Osteocyte (in vitro differentiated cells): ENCODE data around the gene HOXD10. TPM values are rescaled to one million over a fixed set of nuclear protein-coding genes. Genes with fewer than 3 reads are reported as not detected.

ENCODE experiments used
- DNase-seq: peaks from one replicate; pipeline ENCODE4 v3.0.0; 2021; ENCODE audit warnings: mixed read lengths; ENCODE audit not compliant: unreplicated experiment; ENCODE audit errors: extremely low spot score
- H3K27ac Mint-ChIP-seq: one replicate; pipeline ENCODE4 v1.8.0; 2021; ENCODE audit warnings: mild to moderate bottlenecking, mixed read lengths; ENCODE audit not compliant: unreplicated experiment
- H3K27me3 Mint-ChIP-seq: one replicate; pipeline ENCODE4 v1.8.0; 2021; ENCODE audit warnings: mixed read lengths; ENCODE audit not compliant: unreplicated experiment
- H3K36me3 Mint-ChIP-seq: one replicate; pipeline ENCODE4 v1.8.0; 2021; ENCODE audit warnings: mixed read lengths; ENCODE audit not compliant: unreplicated experiment
- H3K4me1 Mint-ChIP-seq: one replicate; pipeline ENCODE4 v1.8.0; 2021; ENCODE audit warnings: mixed read lengths; ENCODE audit not compliant: unreplicated experiment
- H3K4me3 Mint-ChIP-seq: one replicate; pipeline ENCODE4 v1.8.0; 2021; ENCODE audit warnings: mild to moderate bottlenecking, moderate library complexity, mixed read lengths; ENCODE audit not compliant: unreplicated experiment
- H3K9me3 Mint-ChIP-seq: one replicate; pipeline ENCODE4 v1.8.0; 2021; ENCODE audit warnings: mixed read lengths; ENCODE audit not compliant: unreplicated experiment
- total RNA-seq: library from RNA; stranded (reverse); gene quantifications from 2 replicates; pipeline ENCODE4 v1.2.1, GENCODE V29; 2021
- TF ChIP-seq, protein P1 (sequence below): fragments of 200-600 bp; sonication (generic); IDR thresholded peaks from 2 replicates; pipeline ENCODE4 v1.5.0; 2021; ENCODE audit warnings: antibody characterized with exemption, mild to moderate bottlenecking, moderate library complexity

Gene HOXD10
- total RNA-seq, 1 donor from 2014 or later: not detected

DNA sequence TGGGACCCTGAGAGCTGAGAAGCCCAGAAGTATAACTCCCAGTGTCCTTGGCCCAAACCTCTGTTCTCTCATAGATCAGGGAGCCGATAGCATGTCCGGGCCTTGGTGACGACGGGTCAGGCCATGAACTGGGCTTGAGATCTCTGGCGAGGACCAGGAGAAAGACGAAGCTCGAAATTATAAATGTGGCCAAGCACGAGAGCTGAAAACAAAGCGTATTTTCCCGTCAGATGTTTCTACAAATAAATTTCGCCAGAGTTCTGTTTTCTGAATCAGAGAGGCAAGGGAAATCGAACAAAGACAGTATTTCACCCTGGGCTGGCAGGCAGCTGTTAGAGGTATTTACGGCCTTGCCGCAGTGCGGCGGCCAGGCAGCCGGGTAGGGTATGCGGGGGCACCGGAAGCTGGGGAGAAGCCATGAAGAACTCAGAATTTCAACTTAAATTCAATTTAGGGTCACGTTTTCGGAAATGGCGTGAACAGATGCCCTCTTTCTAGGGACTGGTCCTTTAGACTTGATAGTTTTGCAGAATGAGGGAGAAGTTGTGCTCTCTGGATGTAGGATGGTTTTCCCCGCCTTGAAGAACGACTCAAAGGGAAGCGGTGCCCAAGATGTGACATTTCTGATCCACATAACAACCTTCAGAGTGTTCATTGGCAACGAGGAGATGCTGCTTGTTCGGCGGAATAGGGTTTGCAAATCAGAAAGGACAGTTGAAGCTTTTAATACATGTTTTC is 22.5 kb downstream of the HOXD10 start:
- peaks cover 4% of the 10 kb centered on the region for H3K9me3 Mint-ChIP-seq
- H3K4me3 Mint-ChIP-seq: no peak overlapping the region
- H3K36me3 Mint-ChIP-seq: peaks cover 5% of the 10 kb centered on the region
- peaks cover 11% of the 10 kb centered on the region for H3K4me1 Mint-ChIP-seq
- TF ChIP-seq, protein P1, sequence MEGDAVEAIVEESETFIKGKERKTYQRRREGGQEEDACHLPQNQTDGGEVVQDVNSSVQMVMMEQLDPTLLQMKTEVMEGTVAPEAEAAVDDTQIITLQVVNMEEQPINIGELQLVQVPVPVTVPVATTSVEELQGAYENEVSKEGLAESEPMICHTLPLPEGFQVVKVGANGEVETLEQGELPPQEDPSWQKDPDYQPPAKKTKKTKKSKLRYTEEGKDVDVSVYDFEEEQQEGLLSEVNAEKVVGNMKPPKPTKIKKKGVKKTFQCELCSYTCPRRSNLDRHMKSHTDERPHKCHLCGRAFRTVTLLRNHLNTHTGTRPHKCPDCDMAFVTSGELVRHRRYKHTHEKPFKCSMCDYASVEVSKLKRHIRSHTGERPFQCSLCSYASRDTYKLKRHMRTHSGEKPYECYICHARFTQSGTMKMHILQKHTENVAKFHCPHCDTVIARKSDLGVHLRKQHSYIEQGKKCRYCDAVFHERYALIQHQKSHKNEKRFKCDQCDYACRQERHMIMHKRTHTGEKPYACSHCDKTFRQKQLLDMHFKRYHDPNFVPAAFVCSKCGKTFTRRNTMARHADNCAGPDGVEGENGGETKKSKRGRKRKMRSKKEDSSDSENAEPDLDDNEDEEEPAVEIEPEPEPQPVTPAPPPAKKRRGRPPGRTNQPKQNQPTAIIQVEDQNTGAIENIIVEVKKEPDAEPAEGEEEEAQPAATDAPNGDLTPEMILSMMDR: no peak
- peaks cover 86% of the 10 kb centered on the region for H3K27me3 Mint-ChIP-seq
- H3K27ac Mint-ChIP-seq: no peak overlapping the region
- DNase-seq: no peak

DNA sequence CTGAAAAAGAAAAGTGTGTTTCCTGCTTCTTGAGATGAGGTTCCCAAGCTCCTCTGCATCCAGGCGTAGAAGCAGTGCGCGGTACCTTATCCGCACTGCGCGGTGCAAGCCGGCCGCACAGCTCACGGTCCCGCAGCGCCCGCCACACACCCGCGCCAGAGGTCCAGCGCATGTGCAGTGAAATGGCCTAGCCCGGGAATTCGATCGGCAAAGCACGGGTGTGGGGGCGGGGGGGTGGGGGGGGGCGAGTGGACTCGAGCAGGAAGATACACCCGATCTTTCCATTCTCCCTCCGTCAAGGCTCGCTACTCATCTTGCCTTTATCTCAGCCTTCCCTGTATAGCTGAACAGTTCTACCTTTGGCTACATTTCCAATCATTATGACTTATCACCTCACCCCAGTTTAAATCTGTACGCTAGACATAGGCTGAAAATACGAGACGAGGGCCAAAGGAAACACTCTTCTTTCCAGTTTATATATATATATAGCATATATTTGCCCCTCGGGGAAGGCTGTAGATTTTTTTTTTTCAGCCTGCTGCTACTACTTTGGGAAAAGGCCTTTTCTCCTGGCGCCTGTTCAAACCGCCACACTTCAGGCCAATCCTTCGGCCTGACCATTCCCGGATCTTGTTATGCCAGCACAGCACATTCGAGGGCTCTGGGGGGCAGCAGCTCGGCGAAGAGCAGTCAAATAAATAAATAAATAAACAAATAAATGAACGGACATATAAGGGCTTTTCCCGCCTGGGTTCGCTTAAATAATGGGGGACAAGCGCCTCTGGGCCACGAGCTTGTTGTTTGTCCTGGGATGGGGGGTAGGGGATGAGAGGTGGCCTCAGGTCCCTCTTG is 23.3 kb downstream of the HOXD10 start:
- Mint-ChIP-seq H3K4me1 (peaks cover 11% of the 10 kb centered on the region), H3K4me3 (no peak overlapping the region), H3K27ac (no peak overlapping the region), H3K36me3 (peaks cover 5% of the 10 kb centered on the region), H3K9me3 (peaks cover 4% of the 10 kb centered on the region), H3K27me3 (peaks cover 84% of the 10 kb centered on the region)
- no peak for DNase-seq
- TF ChIP-seq, protein P1: no peak

DNA sequence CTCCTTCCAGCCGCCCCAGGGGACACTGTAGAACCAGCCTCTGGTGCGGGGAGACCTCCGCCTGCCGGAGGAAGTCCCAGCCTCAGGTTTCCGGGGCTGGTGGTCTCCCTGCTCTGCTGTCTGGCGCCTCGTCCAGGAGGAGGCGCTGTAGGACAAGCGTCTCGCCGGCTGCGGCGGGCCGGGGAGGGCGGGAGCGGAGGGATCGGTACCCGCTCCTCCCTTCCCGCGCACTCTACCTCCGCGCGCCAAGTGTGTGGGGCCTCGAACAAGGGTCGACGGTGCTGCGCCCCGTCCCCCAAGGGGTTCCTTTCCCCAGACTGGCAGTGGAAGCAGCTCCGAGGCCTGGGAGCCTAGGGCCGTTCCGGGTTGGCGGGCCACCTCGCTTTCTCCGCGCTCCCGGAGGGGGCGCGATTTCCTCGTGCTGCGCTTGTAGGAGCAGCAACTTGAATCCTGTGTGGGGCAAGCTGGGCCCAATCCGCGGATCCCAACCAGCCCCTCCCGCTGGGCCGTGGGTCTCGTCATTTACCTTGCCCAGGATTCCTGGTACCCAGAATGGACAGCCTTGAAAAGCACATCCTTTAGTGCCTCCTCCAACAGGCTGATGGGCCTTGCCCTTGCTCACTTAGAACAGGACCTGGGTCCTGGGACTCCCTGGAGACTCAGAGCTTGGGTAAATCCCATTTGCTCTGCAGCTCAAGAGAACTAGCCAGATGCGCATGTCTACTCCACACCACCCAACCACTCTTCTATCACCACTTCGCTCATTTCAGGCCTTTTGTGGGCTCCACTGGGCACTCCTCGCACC is 24.1 kb downstream of the HOXD10 start:
- Mint-ChIP-seq H3K27ac (no peak overlapping the region), H3K36me3 (peaks cover 5% of the 10 kb centered on the region), H3K4me3 (peak overlapping the region; percentile 14), H3K27me3 (peaks cover 83% of the 10 kb centered on the region), H3K4me1 (peaks cover 7% of the 10 kb centered on the region), H3K9me3 (peaks cover 4% of the 10 kb centered on the region)
- no peak for DNase-seq
- TF ChIP-seq, protein P1: peak; percentile 72

DNA sequence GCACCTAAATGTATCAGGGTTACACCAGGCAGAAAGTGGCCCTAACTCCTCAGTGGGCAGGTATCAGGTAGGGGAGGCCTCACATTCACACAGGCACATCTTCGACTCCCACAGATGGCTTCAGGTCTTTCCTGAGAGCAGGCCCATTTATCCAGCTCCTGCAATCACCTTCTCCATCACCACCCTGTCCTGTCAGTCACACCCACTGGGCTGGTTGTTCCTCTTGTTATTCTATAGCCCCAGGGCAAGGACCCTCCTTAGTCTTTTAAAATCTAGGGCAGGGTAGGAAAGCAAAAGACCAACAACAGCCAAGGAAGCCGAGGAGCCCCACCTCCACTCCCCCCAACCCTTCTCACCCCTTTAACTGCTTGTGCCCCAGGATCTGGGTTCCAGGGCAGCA is 25.7 kb downstream of the HOXD10 start:
- Mint-ChIP-seq H3K27me3 (peaks cover 85% of the 10 kb centered on the region), H3K4me1 (peaks cover 2% of the 10 kb centered on the region), H3K4me3 (no peak overlapping the region), H3K9me3 (peaks cover 4% of the 10 kb centered on the region), H3K27ac (no peak overlapping the region), H3K36me3 (peaks cover 5% of the 10 kb centered on the region)
- no peak for DNase-seq
- TF ChIP-seq, protein P1: no peak
